ENCODE measurements around the gene ELL2. TPM values are rescaled to one million over a fixed set of nuclear protein-coding genes. Genes with fewer than 3 reads are reported as not detected.

Gene ELL2
- total RNA-seq, 1 donor from 2014 or later: 57.5 TPM

GRCh38 chr5:95900383-95900958, 61.2 kb downstream of the ELL2 start:
- no peak overlapping the region for H3K4me3 ChIP-seq
- peaks cover 6% of the 10 kb centered on the region for H3K4me1 ChIP-seq
- H3K27me3 ChIP-seq (ENCODE audit: low read depth): no peaks in the 10 kb centered on the region
- TF ChIP-seq CTCF (IDR thresholded peaks at IDR 0.05): no peak
- DNase-seq (no peak), ATAC-seq (peak; percentile 50 to 61)
- intact Hi-C loops (cut with DNase I): no loop called here
- no peaks in the 10 kb centered on the region for H3K9me3 ChIP-seq
- H3K36me3 ChIP-seq: peaks cover 53% of the 10 kb centered on the region
- H3K27ac ChIP-seq: no peak overlapping the region

GRCh38 chr5:95899829-95900228, 61.8 kb downstream of the ELL2 start:
- DNase-seq: no peak
- intact Hi-C loops (cut with DNase I): no loop called here
- Histone ChIP-seq H3K4me3 (no peak overlapping the region), H3K36me3 (peaks cover 59% of the 10 kb centered on the region), H3K9me3 (no peaks in the 10 kb centered on the region), H3K4me1 (peaks cover 6% of the 10 kb centered on the region), H3K27ac (no peak overlapping the region), H3K27me3 (ENCODE audit: low read depth) (no peaks in the 10 kb centered on the region)
- no peak for TF ChIP-seq CTCF (IDR thresholded peaks at IDR 0.05)
- ATAC-seq: peak in 1 of 2 donors; percentile 3

- ATAC-seq (no peak), DNase-seq (no peak)
- no peaks in the 10 kb centered on the region for H3K9me3 ChIP-seq
- intact Hi-C loops (cut with DNase I): no loop called here
- no peak for TF ChIP-seq CTCF (IDR thresholded peaks at IDR 0.05)
- H3K4me1 ChIP-seq: peaks cover 6% of the 10 kb centered on the region
- H3K27ac ChIP-seq: no peak overlapping the region
- H3K4me3 ChIP-seq: no peak overlapping the region
- no peaks in the 10 kb centered on the region for H3K27me3 ChIP-seq (ENCODE audit: low read depth)
- H3K36me3 ChIP-seq: peaks cover 67% of the 10 kb centered on the region
Measured at GRCh38 chr5:95899006-95899405, 62.6 kb downstream of the ELL2 start.

GRCh38 chr5:95895771-95896170, 65.9 kb downstream of the ELL2 start:
- Histone ChIP-seq H3K36me3 (peaks cover 96% of the 10 kb centered on the region), H3K27me3 (ENCODE audit: low read depth) (no peaks in the 10 kb centered on the region), H3K4me3 (no peak overlapping the region), H3K9me3 (no peaks in the 10 kb centered on the region), H3K4me1 (no peaks in the 10 kb centered on the region), H3K27ac (no peak overlapping the region)
- TF ChIP-seq CTCF (IDR thresholded peaks at IDR 0.05): no peak
- ATAC-seq: no peak
- intact Hi-C loops (cut with DNase I): no loop called here
- no peak for DNase-seq

GRCh38 chr5:95895251-95895650, 66.4 kb downstream of the ELL2 start:
- no peak for DNase-seq
- H3K36me3 ChIP-seq: peaks cover 96% of the 10 kb centered on the region
- TF ChIP-seq CTCF (IDR thresholded peaks at IDR 0.05): no peak

More at GRCh38 chr5:95895251-95895650, 66.4 kb downstream of the ELL2 start:
- Histone ChIP-seq H3K27me3 (ENCODE audit: low read depth) (no peaks in the 10 kb centered on the region), H3K4me3 (no peak overlapping the region), H3K27ac (no peak overlapping the region), H3K4me1 (no peaks in the 10 kb centered on the region), H3K9me3 (no peaks in the 10 kb centered on the region)
- ATAC-seq: peak in 1 of 2 donors; percentile 2
- intact Hi-C loops (cut with DNase I): no loop called here
